Smooth muscle cell (in vitro differentiated cells): ENCODE results near the gene CES3. TPM values are rescaled to one million over a fixed set of nuclear protein-coding genes. Genes with fewer than 3 reads are reported as not detected.

Experiments used
- DNase-seq: peaks from one replicate; lab custom pipeline; 2025; ENCODE audit not compliant: unreplicated experiment; lab: John Stamatoyannopoulos, UW
- H2AFZ ChIP-seq: fragments of 200-600 bp; sonication (generic); 2 replicates; pipeline ENCODE4 v1.6.0; 2016; ENCODE audit warnings: antibody characterized with exemption, low read depth, mild to moderate bottlenecking
- H3F3A ChIP-seq: fragments of 200-600 bp; sonication (generic); 2 replicates; pipeline ENCODE4 v1.6.0; 2017; ENCODE audit warnings: antibody characterized with exemption, low read depth
- H3K27ac ChIP-seq: fragments of 200-600 bp; sonication (generic); 2 replicates; pipeline ENCODE4 v1.5.1; 2016; ENCODE audit warnings: low read depth, mild to moderate bottlenecking
- H3K27me3 ChIP-seq: fragments of 200-600 bp; sonication (generic); 2 replicates; pipeline ENCODE4 v1.6.1; 2016; ENCODE audit warnings: low read depth, mild to moderate bottlenecking
- H3K36me3 ChIP-seq: fragments of 200-600 bp; sonication (generic); 2 replicates; pipeline ENCODE4 v1.5.1; 2016; ENCODE audit warnings: low read depth
- H3K4me1 ChIP-seq: fragments of 200-600 bp; sonication (generic); 2 replicates; pipeline ENCODE4 v1.5.1; 2016; ENCODE audit warnings: low read depth
- H3K4me2 ChIP-seq: fragments of 200-600 bp; sonication (generic); 2 replicates; pipeline ENCODE4 v1.6.0; 2016; ENCODE audit warnings: mild to moderate bottlenecking
- H3K4me3 ChIP-seq: fragments of 200-600 bp; sonication (generic); 2 replicates; pipeline ENCODE4 v1.5.1; 2016; ENCODE audit warnings: mild to moderate bottlenecking
- H3K79me2 ChIP-seq: fragments of 200-600 bp; sonication (generic); 2 replicates; pipeline ENCODE4 v1.6.0; 2016; ENCODE audit warnings: low read depth, mild to moderate bottlenecking
- H3K9ac ChIP-seq: fragments of 200-600 bp; sonication (generic); 2 replicates; pipeline ENCODE4 v1.6.0; 2016; ENCODE audit warnings: low read depth
- H3K9me3 ChIP-seq: fragments of 200-600 bp; sonication (generic); replicated peaks from 2 replicates; pipeline ENCODE4 v1.5.1; 2016; ENCODE audit warnings: low read depth
- H4K20me1 ChIP-seq: fragments of 200-600 bp; sonication (generic); 2 replicates; pipeline ENCODE4 v1.6.0; 2016; ENCODE audit warnings: low read depth
- CTCF ChIP-seq: fragments of 200-600 bp; sonication (generic); IDR thresholded peaks from 2 replicates; pipeline ENCODE4 v1.5.1; 2017; ENCODE audit warnings: borderline replicate concordance, mild to moderate bottlenecking, antibody characterized with exemption; ENCODE audit not compliant: insufficient read depth, poor library complexity, severe bottlenecking
- WGBS: methylation state at CpG from one replicate; pipeline ENCODE4 v1.1.7; 2016; ENCODE audit warnings: low lambda C conversion rate; 5-methylcytosine and 5-hydroxymethylcytosine counted together
- polyA plus RNA-seq: library from polyadenylated mRNA; unstranded; fragments of >200 nt; fragmentation: Nextera tagmentation; extraction: Ambion mirVana; gene quantifications from 2 replicates; pipeline ENCODE4 v1.2.1, GENCODE V29; 2016
- total RNA-seq: library from RNA; depleted of rRNA; stranded (reverse); fragments of >200 nt; gene quantifications from 2 replicates; pipeline ENCODE4 v1.2.3, GENCODE V29; 2014

The CES3 gene
- total and polyA plus RNA-seq, 2 experiments from 2014 or later, result 0.22 TPM; not detected in 1

GRCh38 chr16:67013233-67013822 lies 52.3 kb downstream of the CES3 start:
- no peak for TF ChIP-seq CTCF
- DNase-seq, result no peak
- no peaks in the 10 kb centered on the region for H3K4me1 ChIP-seq
- no peaks in the 10 kb centered on the region for H4K20me1 ChIP-seq
- H3K9me3 ChIP-seq, result no peaks in the 10 kb centered on the region
- WGBS, result 18% methylated on average over 16 of the region's 21 CpGs
- H3K79me2 ChIP-seq, result no peaks in the 10 kb centered on the region
- H3K36me3 ChIP-seq, result no peaks in the 10 kb centered on the region
- no peaks in the 10 kb centered on the region for H3F3A ChIP-seq
- peak overlapping the region; percentile 84 for H2AFZ ChIP-seq
- no peak overlapping the region for H3K9ac ChIP-seq
- H3K4me3 ChIP-seq, result peak overlapping the region; percentile 47
- H3K27ac ChIP-seq, result no peak overlapping the region
- peak overlapping the region; percentile 82 for H3K4me2 ChIP-seq
- H3K27me3 ChIP-seq, result no peaks in the 10 kb centered on the region

- Histone ChIP-seq H3K27ac (peak overlapping the region; percentile 21), H3K79me2 (no peaks in the 10 kb centered on the region)
- TF ChIP-seq CTCF, result no peak
Measured at GRCh38 chr16:67013823-67014633, 53.0 kb downstream of the CES3 start.

GRCh38 chr16:67014634-67015312 lies 53.7 kb downstream of the CES3 start:
- no peaks in the 10 kb centered on the region for H3K27me3 ChIP-seq
- H2AFZ ChIP-seq, result no peak overlapping the region
- H4K20me1 ChIP-seq, result no peaks in the 10 kb centered on the region
- 80% methylated on average over 6 of the region's 6 CpGs for WGBS
- H3K4me3 ChIP-seq, result peak overlapping the region; percentile 47
- H3K36me3 ChIP-seq, result no peaks in the 10 kb centered on the region
- DNase-seq, result no peak
- peak overlapping the region; percentile 21 for H3K27ac ChIP-seq
- no peaks in the 10 kb centered on the region for H3F3A ChIP-seq
- no peak for TF ChIP-seq CTCF
- no peak overlapping the region for H3K9ac ChIP-seq
- no peaks in the 10 kb centered on the region for H3K4me1 ChIP-seq
- H3K9me3 ChIP-seq, result no peaks in the 10 kb centered on the region
- peak overlapping the region; percentile 82 for H3K4me2 ChIP-seq
- no peaks in the 10 kb centered on the region for H3K79me2 ChIP-seq

More at GRCh38 chr16:67013823-67014633, 53.0 kb downstream of the CES3 start:
- no peaks in the 10 kb centered on the region for H3K4me1 ChIP-seq
- peak overlapping the region; percentile 84 for H2AFZ ChIP-seq
- H3K9ac ChIP-seq, result no peak overlapping the region
- H3K36me3 ChIP-seq, result no peaks in the 10 kb centered on the region
- H3K4me2 ChIP-seq, result peak overlapping the region; percentile 82
- DNase-seq, result peak; percentile 62
- H3K9me3 ChIP-seq, result no peaks in the 10 kb centered on the region
- H3K4me3 ChIP-seq, result peak overlapping the region; percentile 47
- H4K20me1 ChIP-seq, result no peaks in the 10 kb centered on the region
- no peaks in the 10 kb centered on the region for H3F3A ChIP-seq
- H3K27me3 ChIP-seq, result no peaks in the 10 kb centered on the region
- WGBS, result 2% methylated on average over 52 of the region's 70 CpGs
